Endothelial cell of umbilical vein (primary cell): ENCODE results near the gene KAT6B. TPM values are rescaled to one million over a fixed set of nuclear protein-coding genes. Genes with fewer than 3 reads are reported as not detected.

Source experiments
- BruUV-seq: library from RNA; stranded (reverse); fragments of 400-500 nt; replicated peaks from 2 replicates; lab custom pipeline; 2021; lab: Mats Ljungman, UMichigan
- CTCF ChIA-PET: fragments of 300-600, 350-600 bp; sonication (Branson Sonifier 250); formaldehyde crosslinking; loops from one replicate; lab custom pipeline; 2021; ENCODE audit warnings: antibody characterized with exemption, inconsistent platforms; lab: Charles Lee
- POLR2A ChIA-PET: fragments of 300-600, 350-600 bp; sonication (Branson Sonifier 250); formaldehyde crosslinking; loops from one replicate; lab custom pipeline; 2021; ENCODE audit warnings: antibody characterized with exemption, inconsistent platforms; lab: Charles Lee
- DNase-seq: peaks from one replicate; pipeline ENCODE4 v3.0.0-alpha.2; 2011; ENCODE audit warnings: low read depth, low spot score
- FAIRE-seq: peaks from 2 replicates; lab custom pipeline; 2011; peaks lifted over from hg19 to GRCh38; lab: Jason Lieb, UNC
- H2AFZ ChIP-seq: 2 replicates; pipeline ENCODE4 v1.6.0; 2012; ENCODE audit warnings: low read depth, low read length, control low read depth, inconsistent platforms
- H3K27ac ChIP-seq: 2 replicates; pipeline ENCODE4 v1.5.1; 2011; ENCODE audit warnings: low read depth, mild to moderate bottlenecking, control low read depth, low read length, moderate library complexity; ENCODE audit not compliant: insufficient read depth
- H3K27me3 ChIP-seq, 2 experiments: 2 replicates each; pipeline versions ENCODE4 v1.6.0 to v1.6.1; 2011; ENCODE audit warnings: low read length in 2 of 2, mixed read lengths in 1 of 2; ENCODE audit not compliant: control insufficient read depth in 2 of 2, insufficient read depth in 2 of 2
- H3K36me3 ChIP-seq, 2 experiments: 2 replicates in 1 of 2; 3 replicates in 1 of 2; pipeline ENCODE4 v1.5.1; 2011; ENCODE audit warnings: low read length in 2 of 2, mild to moderate bottlenecking in 1 of 2, moderate library complexity in 1 of 2; ENCODE audit not compliant: control insufficient read depth in 2 of 2, insufficient read depth in 2 of 2; ENCODE audit errors: extremely low read depth in 1 of 2
- H3K4me1 ChIP-seq: 3 replicates; pipeline ENCODE4 v1.5.1; 2011; ENCODE audit warnings: mild to moderate bottlenecking, low read length; ENCODE audit not compliant: control insufficient read depth, insufficient read depth; ENCODE audit errors: extremely low read depth
- H3K4me2 ChIP-seq: 2 replicates; pipeline ENCODE4 v1.6.1; 2011; ENCODE audit warnings: low read length, control low read depth, mixed read lengths; ENCODE audit not compliant: insufficient read depth
- H3K4me3 ChIP-seq, 3 experiments: fragments of 200-600 bp in 1 of 3; sonication (generic), shearing (Covaris generic) in 1 of 3; replicated peaks in 1 of 3; 2 replicates each; pipeline ENCODE4 v1.5.1; 2011 to 2016; ENCODE audit warnings: control low read depth in 3 of 3, low read length in 3 of 3, mild to moderate bottlenecking in 2 of 3, inconsistent platforms in 1 of 3, low read depth in 1 of 3, moderate library complexity in 1 of 3; ENCODE audit not compliant: insufficient read depth in 1 of 3
- H3K79me2 ChIP-seq: 2 replicates; pipeline ENCODE4 v1.6.0; 2012; ENCODE audit warnings: low read length, inconsistent platforms; ENCODE audit not compliant: control insufficient read depth, insufficient read depth
- H3K9ac ChIP-seq: replicated peaks from 2 replicates; pipeline ENCODE3; 2011; ENCODE audit warnings: low read length, control low read depth; ENCODE audit not compliant: insufficient read depth; ENCODE audit errors: extremely low read depth
- H3K9me1 ChIP-seq: replicated peaks from 3 replicates; pipeline ENCODE4 v1.6.0; 2011; ENCODE audit warnings: mild to moderate bottlenecking, low read length; ENCODE audit not compliant: control insufficient read depth, insufficient read depth; ENCODE audit errors: extremely low read depth
- H3K9me3 ChIP-seq: replicated peaks from 2 replicates; pipeline ENCODE4 v1.5.1; 2012; ENCODE audit warnings: low read length, inconsistent platforms; ENCODE audit not compliant: control insufficient read depth, insufficient read depth
- H4K20me1 ChIP-seq: replicated peaks from 2 replicates; pipeline ENCODE3; 2011; ENCODE audit warnings: mild to moderate bottlenecking, low read length; ENCODE audit not compliant: control insufficient read depth, insufficient read depth; ENCODE audit errors: extremely low read depth
- EZH2 ChIP-seq: IDR thresholded peaks from 2 replicates; pipeline ENCODE4 v1.6.1; 2012; ENCODE audit warnings: borderline replicate concordance, low read depth, mild to moderate bottlenecking, moderate library complexity, low read length, inconsistent platforms; ENCODE audit not compliant: severe bottlenecking
- GATA2 ChIP-seq: IDR thresholded peaks from 2 replicates; pipeline ENCODE4 v1.7.0; 2011; ENCODE audit warnings: low read depth, mild to moderate bottlenecking, moderate library complexity, mixed read lengths, low read length; ENCODE audit not compliant: insufficient read length, insufficient read depth
- JUN ChIP-seq: IDR thresholded peaks from 2 replicates; pipeline ENCODE4 v1.6.1; 2011; ENCODE audit warnings: borderline replicate concordance, low read depth; ENCODE audit not compliant: insufficient read length, insufficient read depth
- MAX ChIP-seq: IDR thresholded peaks from 2 replicates; pipeline ENCODE4 v1.6.1; 2011; ENCODE audit not compliant: insufficient read depth, insufficient read length
- MYC ChIP-seq: IDR thresholded peaks from one replicate; pipeline ENCODE4 v1.6.1; 2011; ENCODE audit warnings: mild to moderate bottlenecking, low read depth, low read length
- POLR2A ChIP-seq: IDR thresholded peaks from 2 replicates; pipeline ENCODE4 v1.6.1; 2012; ENCODE audit warnings: low read depth, mild to moderate bottlenecking, control low read depth, low read length
- POLR2AphosphoS5 ChIP-seq: IDR thresholded peaks from 2 replicates; pipeline ENCODE4 v1.6.1; 2012; ENCODE audit warnings: low read depth, mild to moderate bottlenecking, control low read depth, low read length, moderate library complexity; ENCODE audit not compliant: insufficient read depth
- dilution Hi-C: fragments of 300-500 bp; cut with MboI; formaldehyde crosslinking; loops from one replicate; pipeline ENCODE4 v1.15.0; 2019; ENCODE audit warnings: low sequenced_read_pairs; ENCODE audit not compliant: extremely low pct_ligation_motif_present
- intact Hi-C: fragments of 100-400 bp; cut with micrococcal nuclease; formaldehyde crosslinking; loops from one replicate; pipeline ENCODE4 v1.10.0; 2022
- polyA plus RNA-seq, 4 experiments: library from polyadenylated mRNA; depleted of rRNA in 3 of 4; stranded (reverse) in 3 of 4; unstranded in 1 of 4; fragments of >200 nt; gene quantifications; 2 replicates each; pipeline versions ENCODE4 v1.2.1 to v1.2.3, GENCODE V29; 2011 to 2012; ENCODE audit warnings: missing spikeins in 1 of 4
- total RNA-seq: library from RNA; stranded (reverse); gene quantifications from 2 replicates; pipeline ENCODE4 v1.2.3, GENCODE V29; 2021

KAT6B gene
- total and polyA plus RNA-seq, 2 donors (not counting 3 experiments of a cell fraction or from before 2014, with no cell fraction given) = 4.5 to 17.0 TPM

DNA sequence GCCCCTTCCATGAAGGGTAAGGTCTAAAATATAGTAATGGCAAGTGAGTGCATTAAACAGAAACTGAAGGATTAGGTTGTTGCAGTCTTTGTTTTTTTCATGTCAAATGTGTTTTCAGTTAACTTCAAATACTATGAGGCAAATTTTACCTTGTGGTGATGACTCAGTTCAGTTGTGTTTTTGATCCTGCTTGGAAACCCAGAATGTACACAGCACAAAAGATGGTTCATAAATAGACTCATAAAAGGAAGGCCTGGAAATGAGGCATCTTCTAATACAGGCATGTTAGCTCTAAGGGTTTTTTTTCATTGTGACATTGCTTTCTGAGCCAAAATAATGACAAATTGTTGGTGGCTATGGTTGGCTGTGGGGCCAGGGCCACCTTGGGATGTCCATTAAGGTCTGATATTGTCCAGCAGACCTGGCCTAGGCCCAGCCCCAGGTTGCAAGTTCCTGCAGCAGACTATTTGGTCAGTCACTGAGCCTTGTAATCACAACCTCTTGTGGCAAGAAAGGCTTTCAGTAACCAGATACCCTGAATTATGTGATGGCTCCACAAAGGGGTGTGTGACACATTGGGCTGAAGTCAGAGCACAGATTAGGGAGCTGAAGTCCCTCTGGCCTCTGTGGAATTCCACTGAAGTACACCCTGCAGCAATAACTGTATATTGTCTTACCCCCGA lies 216.0 kb downstream of the KAT6B start:
- Histone ChIP-seq H2AFZ (no peak overlapping the region), H3K9me3 (no peaks in the 10 kb centered on the region), H3K27me3 (peaks cover 4 to 6% of the 10 kb centered on the region in 2 experiments), H3K27ac (no peak overlapping the region), H3K9ac (no peak overlapping the region), H3K4me3 (no peak overlapping the region), H3K4me2 (no peak overlapping the region), H3K36me3 (no peaks in the 10 kb centered on the region), H4K20me1 (no peaks in the 10 kb centered on the region), H3K79me2 (no peaks in the 10 kb centered on the region), H3K4me1 (no peaks in the 10 kb centered on the region), H3K9me1 (no peaks in the 10 kb centered on the region)
- no peak for TF ChIP-seq MAX
- no peak for TF ChIP-seq POLR2AphosphoS5
- TF ChIP-seq EZH2 = no peak
- no peak for TF ChIP-seq GATA2
- no peak for TF ChIP-seq MYC
- peak; percentile 9 for TF ChIP-seq JUN
- no peak for TF ChIP-seq POLR2A
- ChIA-PET CTCF (interaction anchor here (1.0 kb wide), 1 partner anchor 11 kb away, joined by 3 read pairs; no protein-coding TSS in a partner anchor), POLR2A (no interaction called here)
- intact Hi-C loops = no loop called here
- BruUV-seq = no TSS peak
- DNase-seq (no peak), FAIRE-seq (peak; percentile 63)
- dilution Hi-C loops = no loop called here
